ENCODE measurements around the gene INPP1.

- TF ChIP-seq CTCF (IDR thresholded peaks at IDR 0.05; ENCODE audit: low read depth, low read length) (no peak), EZH2phosphoT487 (IDR thresholded peaks at IDR 0.05; ENCODE audit: low read depth) (no peak)
Measured at GRCh38 chr2:190365499-190366204, 22.3 kb downstream of the INPP1 start.

All from OCI-LY3 (cell line).